C4-2B (cell line): Measurements from ENCODE around the gene KIF11.
"Not testable (repeated sequence)": the region's sequence is repeated elsewhere in the genome, so short reads cannot be mapped to it uniquely, and the experiment has no call there.

Source experiments
- H3K27ac ChIP-seq: fragments of 450-650 bp; 2 replicates; pipeline ENCODE4 v1.5.1; 2017
- CTCF ChIP-seq: fragments of 450-650 bp; conservative IDR thresholded peaks from 2 replicates; pipeline ENCODE4 v1.5.1; 2017; ENCODE audit warnings: mild to moderate bottlenecking
- ZFX ChIP-seq: fragments of 450-650 bp; IDR thresholded peaks from 2 replicates; pipeline ENCODE4 v1.6.1; 2017

KIF11 gene

GRCh38 chr10:92629945-92630344 lies 37.0 kb downstream of the KIF11 start:
- no peak overlapping the region for H3K27ac ChIP-seq
- TF ChIP-seq CTCF: no peak
- TF ChIP-seq ZFX: no peak

- no peak overlapping the region for H3K27ac ChIP-seq
- no peak for TF ChIP-seq CTCF
- no peak for TF ChIP-seq ZFX
Observed at GRCh38 chr10:92638037-92638436, 45.1 kb downstream of the KIF11 start.

DNA sequence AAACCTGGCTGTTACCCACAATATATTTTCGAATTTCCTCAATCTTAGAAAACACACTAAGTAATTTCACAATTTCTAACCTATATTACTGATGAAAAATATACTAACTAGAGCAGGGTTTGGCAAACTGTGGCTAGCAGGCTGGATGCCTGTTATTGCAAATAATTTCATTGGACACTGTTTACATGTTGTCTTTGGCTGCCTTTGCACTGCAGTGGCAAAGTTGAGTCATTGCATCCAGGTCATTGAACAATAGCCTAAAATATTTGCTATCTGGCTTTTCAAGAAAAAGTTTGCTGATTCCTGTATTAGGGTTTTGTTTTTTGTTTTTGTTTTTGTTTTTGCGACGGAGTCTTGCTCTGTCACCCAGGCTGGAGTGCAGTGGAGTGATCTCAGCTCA lies 47.2 kb downstream of the KIF11 start:
- no peak for TF ChIP-seq ZFX

GRCh38 chr10:92641492-92641891 lies 48.6 kb downstream of the KIF11 start:
- no peak overlapping the region for H3K27ac ChIP-seq
- no peak for TF ChIP-seq ZFX
- TF ChIP-seq CTCF: no peak

More for the DNA sequence above, 47.2 kb downstream of the KIF11 start:
- H3K27ac ChIP-seq: no peak overlapping the region

DNA sequence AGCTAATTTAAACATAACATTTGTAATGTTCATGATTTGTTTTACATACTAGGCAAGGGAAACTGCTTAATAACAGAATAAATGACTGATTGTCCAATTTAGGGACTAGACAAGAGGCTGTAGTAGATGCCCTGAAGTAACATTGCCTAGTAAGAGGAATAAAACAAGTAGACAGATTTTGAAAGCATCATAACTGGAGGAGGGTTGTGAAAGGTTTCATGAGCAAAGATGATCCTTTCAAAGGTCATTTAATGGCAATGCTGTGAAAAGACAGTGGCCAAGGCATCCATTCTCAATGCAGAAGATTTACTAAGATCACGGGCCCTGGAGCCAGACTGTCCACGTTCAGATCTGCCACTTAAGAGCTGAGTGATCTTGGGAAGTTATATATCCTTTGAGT lies 52.0 kb downstream of the KIF11 start:
- peak; percentile 42; the same call in 1 of the 2 replicates for TF ChIP-seq CTCF
- no peak for TF ChIP-seq ZFX
- no peak overlapping the region for H3K27ac ChIP-seq

GRCh38 chr10:92650864-92651263 lies 57.9 kb downstream of the KIF11 start:
- H3K27ac ChIP-seq: not testable (repeated sequence)

- H3K27ac ChIP-seq: no peak overlapping the region
- TF ChIP-seq ZFX (no peak), CTCF (no peak)
Observed at GRCh38 chr10:92655426-92655825, 62.5 kb downstream of the KIF11 start.

GRCh38 chr10:92656266-92656961 lies 63.5 kb downstream of the KIF11 start:
- no peak overlapping the region for H3K27ac ChIP-seq
- TF ChIP-seq CTCF (no peak), ZFX (no peak)

DNA sequence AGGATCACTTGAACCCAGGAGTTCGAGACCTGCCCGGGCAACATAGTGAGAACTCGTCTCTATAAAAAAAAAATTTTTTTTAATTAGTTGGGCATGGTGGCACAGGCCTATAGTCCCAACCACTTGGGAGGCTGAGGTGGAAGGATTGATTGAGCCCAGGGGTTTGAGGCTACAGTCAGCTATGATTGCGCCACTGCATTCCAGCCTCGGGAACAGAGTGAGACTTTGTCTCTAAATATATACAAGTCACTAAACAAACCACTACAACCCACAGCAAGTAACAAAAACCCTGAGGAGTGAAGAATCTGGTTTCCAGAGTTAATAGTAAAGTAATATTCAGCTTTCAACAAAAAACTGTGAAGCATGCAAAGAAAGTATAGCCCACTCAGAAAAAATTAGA lies 64.1 kb downstream of the KIF11 start:
- H3K27ac ChIP-seq: no peak overlapping the region
- TF ChIP-seq ZFX: no peak
- TF ChIP-seq CTCF: no peak
